Esophagus (tissue), 2 donors: ENCODE data around the gene CSNK1G2. TPM values are rescaled to one million over a fixed set of nuclear protein-coding genes. Genes with fewer than 3 reads are reported as not detected.

Experiments
- H3K27ac ChIP-seq, 2 donors: one replicate each; pipeline ENCODE4 v1.5.1; 2013; ENCODE audit warnings: low read depth in 2 of 2, mild to moderate bottlenecking in 2 of 2, inconsistent platforms in 1 of 2, low read length in 1 of 2, moderate library complexity in 1 of 2
- H3K27me3 ChIP-seq, 2 donors: one replicate each; pipeline ENCODE4 v1.6.1; 2013; ENCODE audit warnings: low read length in 2 of 2, control low read depth in 1 of 2, mild to moderate bottlenecking in 1 of 2; ENCODE audit not compliant: insufficient read depth in 2 of 2, control insufficient read depth in 1 of 2
- H3K36me3 ChIP-seq, 2 donors: one replicate each; pipeline ENCODE4 v1.6.1; 2013; ENCODE audit warnings: low read length in 1 of 2; ENCODE audit not compliant: control insufficient read depth in 2 of 2, insufficient read depth in 2 of 2
- H3K4me1 ChIP-seq, 2 donors: one replicate each; pipeline ENCODE4 v1.6.1; 2013; ENCODE audit warnings: low read length in 1 of 2; ENCODE audit not compliant: control insufficient read depth in 2 of 2, insufficient read depth in 2 of 2
- H3K4me3 ChIP-seq, 2 donors: one replicate each; pipeline ENCODE4 v1.5.1; 2013; ENCODE audit warnings: low read length in 2 of 2, mild to moderate bottlenecking in 2 of 2, low read depth in 1 of 2, moderate library complexity in 1 of 2
- H3K9me3 ChIP-seq, 2 donors: one replicate each; pipeline ENCODE4 v1.6.1; 2013; ENCODE audit warnings: mild to moderate bottlenecking in 2 of 2, low read depth in 1 of 2, low read length in 1 of 2, moderate library complexity in 1 of 2; ENCODE audit not compliant: control insufficient read depth in 2 of 2, insufficient read depth in 1 of 2
- WGBS, 2 donors: extraction: QIAGEN DNeasy Blood & Tissue Kit; methylation state at CpG; one replicate each; pipeline ENCODE4 v1.1.7; 2013; 5-methylcytosine and 5-hydroxymethylcytosine counted together
- polyA plus RNA-seq, 2 donors: library from polyadenylated mRNA; stranded (reverse); fragments of 200-250 nt; gene quantifications; one replicate each; pipeline ENCODE4 v1.2.3, GENCODE V29; 2013
- donor health status: healthy with polysubstance abuse.
- donor health status: Bipolar disorder and iron deficiency.

CSNK1G2 gene
- polyA plus RNA-seq, 2 donors: 59.9 to 63.7 TPM

GRCh38 chr19:1974381-1975161 is 33.6 kb downstream of the CSNK1G2 start:
- peaks cover 4 to 12% of the 10 kb centered on the region in 2 donors for H3K4me1 ChIP-seq
- H3K9me3 ChIP-seq: no peaks in the 10 kb centered on the region
- WGBS, 2 donors: 76 to 77% methylated on average over 28 of the region's 28 CpGs
- no peak overlapping the region for H3K4me3 ChIP-seq
- H3K27me3 ChIP-seq: no peaks in the 10 kb centered on the region
- peaks cover 2 to 37% of the 10 kb centered on the region in 2 donors for H3K36me3 ChIP-seq
- H3K27ac ChIP-seq: peak overlapping the region in 1 of 2 donors; percentile 19

GRCh38 chr19:1975162-1975480 is 34.1 kb downstream of the CSNK1G2 start:
- Histone ChIP-seq H3K27ac (no peak overlapping the region), H3K9me3 (no peaks in the 10 kb centered on the region), H3K27me3 (no peaks in the 10 kb centered on the region), H3K4me3 (no peak overlapping the region), H3K4me1 (peaks cover 4 to 12% of the 10 kb centered on the region in 2 donors), H3K36me3 (peaks cover 8 to 36% of the 10 kb centered on the region in 2 donors)
- WGBS, 2 donors: 71 to 74% methylated on average over 20 of the region's 20 CpGs

DNA sequence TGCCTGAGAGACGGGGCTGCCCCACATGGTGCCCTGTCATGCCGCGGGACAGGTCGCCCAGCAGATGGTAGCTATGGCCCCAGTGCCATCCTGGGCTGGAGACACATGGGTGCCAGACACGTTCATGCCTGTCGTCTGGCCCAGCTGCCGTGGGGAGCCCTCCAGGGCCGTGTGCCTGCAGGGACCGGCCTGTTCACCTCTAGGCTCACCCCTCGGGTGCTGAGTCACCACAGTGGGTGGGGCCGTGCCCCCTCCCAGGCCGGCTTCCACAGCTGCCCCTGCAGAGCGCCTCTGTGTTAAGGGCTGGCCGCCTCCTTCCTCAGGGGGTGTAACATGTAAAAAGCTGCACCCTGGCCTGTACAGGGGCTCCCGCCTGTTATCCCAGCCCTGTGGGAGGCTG is 36.1 kb downstream of the CSNK1G2 start:
- no peaks in the 10 kb centered on the region for H3K9me3 ChIP-seq
- peaks cover 11 to 37% of the 10 kb centered on the region in 2 donors for H3K36me3 ChIP-seq
- 69 to 72% methylated on average over 13 to 15 of the region's 15 CpGs for WGBS, 2 donors
- no peak overlapping the region for H3K4me3 ChIP-seq
- peak overlapping the region in 1 of 2 donors; percentile 69 for H3K27ac ChIP-seq
- peaks cover 4 to 12% of the 10 kb centered on the region in 2 donors for H3K4me1 ChIP-seq
- H3K27me3 ChIP-seq: no peaks in the 10 kb centered on the region

DNA sequence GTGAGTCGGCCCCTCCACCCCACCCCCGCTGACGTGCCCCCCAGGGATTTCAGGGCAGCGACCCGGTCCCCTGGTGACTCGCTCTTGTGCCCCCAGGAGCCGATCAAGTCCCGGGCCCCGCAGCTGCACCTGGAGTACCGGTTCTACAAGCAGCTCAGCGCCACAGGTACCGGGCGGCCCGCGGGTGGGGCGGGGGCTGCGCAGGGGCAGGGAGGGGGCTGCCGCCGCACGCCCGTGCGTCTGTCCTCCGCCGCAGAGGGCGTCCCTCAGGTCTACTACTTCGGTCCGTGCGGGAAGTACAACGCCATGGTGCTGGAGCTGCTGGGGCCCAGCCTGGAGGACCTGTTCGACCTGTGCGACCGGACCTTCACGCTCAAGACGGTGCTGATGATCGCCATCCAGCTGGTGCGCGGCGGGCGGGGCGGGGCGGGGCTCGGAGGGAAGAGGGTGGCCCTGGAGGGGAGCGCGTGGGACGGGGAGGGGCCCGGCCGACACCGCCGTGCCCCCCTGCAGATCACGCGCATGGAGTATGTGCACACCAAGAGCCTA is 37.4 kb downstream of the CSNK1G2 start:
- Histone ChIP-seq H3K27me3 (no peaks in the 10 kb centered on the region), H3K36me3 (peaks cover 11 to 35% of the 10 kb centered on the region in 2 donors), H3K9me3 (no peaks in the 10 kb centered on the region), H3K4me1 (peaks cover 4 to 12% of the 10 kb centered on the region in 2 donors), H3K27ac (peak overlapping the region; percentile 46 to 69), H3K4me3 (no peak overlapping the region)
- WGBS, 2 donors: 89 to 91% methylated on average over 39 to 51 of the region's 51 CpGs

- Histone ChIP-seq H3K36me3 (peaks cover 11 to 34% of the 10 kb centered on the region in 2 donors), H3K4me1 (peaks cover 4 to 12% of the 10 kb centered on the region in 2 donors), H3K9me3 (no peaks in the 10 kb centered on the region), H3K4me3 (no peak overlapping the region), H3K27ac (peak overlapping the region in 1 of 2 donors; percentile 37), H3K27me3 (no peaks in the 10 kb centered on the region)
- WGBS, 2 donors: 96 to 97% methylated on average over 41 to 43 of the region's 43 CpGs
These were observed 38.0 kb downstream of the CSNK1G2 start for GRCh38 chr19:1979017-1979416.

DNA sequence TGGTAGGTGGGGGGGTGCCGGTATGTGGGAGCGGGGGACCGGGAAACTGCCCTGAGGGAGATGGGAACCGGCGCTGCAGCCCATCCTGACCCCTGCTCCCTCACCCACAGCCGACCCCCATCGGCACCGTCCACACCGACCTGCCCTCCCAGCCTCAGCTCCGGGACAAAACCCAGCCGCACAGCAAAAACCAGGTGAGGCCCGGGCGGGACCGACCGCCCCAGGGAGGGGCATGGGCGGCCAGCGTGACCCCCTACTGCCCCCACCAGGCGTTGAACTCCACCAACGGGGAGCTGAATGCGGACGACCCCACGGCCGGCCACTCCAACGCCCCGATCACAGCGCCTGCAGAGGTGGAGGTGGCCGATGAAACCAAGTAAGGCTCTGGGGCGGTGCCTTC is 38.7 kb downstream of the CSNK1G2 start:
- H3K4me3 ChIP-seq: no peak overlapping the region
- no peak overlapping the region for H3K27ac ChIP-seq
- H3K9me3 ChIP-seq: no peaks in the 10 kb centered on the region
- peaks cover 11 to 37% of the 10 kb centered on the region in 2 donors for H3K36me3 ChIP-seq
- no peaks in the 10 kb centered on the region for H3K27me3 ChIP-seq
- 93 to 94% methylated on average over 27 to 28 of the region's 28 CpGs for WGBS, 2 donors
- H3K4me1 ChIP-seq: peaks cover 4 to 6% of the 10 kb centered on the region in 2 donors

- Histone ChIP-seq H3K4me3 (no peak overlapping the region), H3K36me3 (peaks cover 11 to 35% of the 10 kb centered on the region in 2 donors), H3K4me1 (peaks cover 0 to 4% of the 10 kb centered on the region in 2 donors), H3K27ac (no peak overlapping the region), H3K27me3 (no peaks in the 10 kb centered on the region), H3K9me3 (no peaks in the 10 kb centered on the region)
- 83 to 84% methylated on average over 33 to 35 of the region's 35 CpGs for WGBS, 2 donors
These were observed 39.3 kb downstream of the CSNK1G2 start for GRCh38 chr19:1980091-1980808.

DNA sequence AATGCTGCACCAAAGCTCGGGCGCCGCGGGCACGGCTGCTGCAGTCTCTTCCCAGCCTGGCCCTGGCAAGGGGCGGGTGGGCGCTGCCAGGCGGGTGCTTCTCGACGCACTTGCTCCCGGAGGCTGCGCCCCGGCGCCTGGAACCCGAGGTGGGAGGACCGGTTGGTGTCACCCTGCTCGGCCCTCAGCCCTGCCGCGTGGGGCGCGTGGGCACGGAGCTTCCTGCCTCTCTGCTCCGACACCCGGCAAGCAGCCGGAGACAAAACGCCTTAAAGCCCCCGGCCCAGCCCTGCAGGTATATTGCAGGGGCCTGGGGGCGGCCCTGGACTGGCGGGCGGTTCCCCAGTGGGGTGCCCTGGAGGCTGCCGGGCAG is 39.8 kb downstream of the CSNK1G2 start:
- H3K27me3 ChIP-seq: no peaks in the 10 kb centered on the region
- no peak overlapping the region for H3K4me3 ChIP-seq

GRCh38 chr19:1981253-1981652 is 40.3 kb downstream of the CSNK1G2 start:
- Histone ChIP-seq H3K36me3 (peaks cover 17 to 37% of the 10 kb centered on the region in 2 donors), H3K9me3 (no peaks in the 10 kb centered on the region), H3K27me3 (no peaks in the 10 kb centered on the region), H3K4me3 (no peak overlapping the region), H3K4me1 (peaks cover 0 to 4% of the 10 kb centered on the region in 2 donors), H3K27ac (peak overlapping the region in 1 of 2 donors; percentile 43)
- WGBS, 2 donors: 89 to 91% methylated on average over 20 of the region's 20 CpGs

More for the DNA sequence above, 39.8 kb downstream of the CSNK1G2 start:
- Histone ChIP-seq H3K9me3 (no peaks in the 10 kb centered on the region), H3K36me3 (peaks cover 13 to 33% of the 10 kb centered on the region in 2 donors), H3K27ac (no peak overlapping the region), H3K4me1 (peaks cover 0 to 4% of the 10 kb centered on the region in 2 donors)
- 93% methylated on average over 30 to 31 of the region's 31 CpGs for WGBS, 2 donors
